ENCODE results near the gene INPP5A.
"Not testable (repeated sequence)": the region's sequence is repeated elsewhere in the genome, so short reads cannot be mapped to it uniquely, and the experiment has no call there.

Gene INPP5A

GRCh38 chr10:132537684-132538001 lies at the start of gene INPP5A:
Gene INPP5A, plus strand, starts transcription at chr10:132537787. Its CDS starts 310 bp downstream, at chr10:132538097.
- DNase-seq (ENCODE audit: low read depth in 3 of 3): no peak

GRCh38 chr10:132488231-132488821 lies 49.3 kb upstream of the INPP5A start:
- no peak for DNase-seq (ENCODE audit: low read depth in 3 of 3)

GRCh38 chr10:132489053-132489703 lies 48.4 kb upstream of the INPP5A start:
- DNase-seq (ENCODE audit: low read depth in 3 of 3): no peak

- no peak for DNase-seq (ENCODE audit: low read depth in 3 of 3)
These were observed 47.7 kb upstream of the INPP5A start for GRCh38 chr10:132489704-132490534.

GRCh38 chr10:132491534-132491933 lies 46.1 kb upstream of the INPP5A start:
- not testable (repeated sequence) for DNase-seq (ENCODE audit: low read depth in 3 of 3)

GRCh38 chr10:132492323-132493025 lies 45.1 kb upstream of the INPP5A start:
- no peak for DNase-seq (ENCODE audit: low read depth in 3 of 3)

- no peak for DNase-seq (ENCODE audit: low read depth in 3 of 3)
These were observed 44.3 kb upstream of the INPP5A start for GRCh38 chr10:132493246-132493755.

- DNase-seq (ENCODE audit: low read depth in 3 of 3): no peak
These were observed 43.8 kb upstream of the INPP5A start for GRCh38 chr10:132493756-132494290.

GRCh38 chr10:132494866-132495630 lies 42.5 kb upstream of the INPP5A start:
- no peak for DNase-seq (ENCODE audit: low read depth in 3 of 3)

GRCh38 chr10:132496360-132497062 lies 41.1 kb upstream of the INPP5A start:
- no peak for DNase-seq (ENCODE audit: low read depth in 3 of 3)

- no peak for DNase-seq (ENCODE audit: low read depth in 3 of 3)
These were observed 40.4 kb upstream of the INPP5A start for GRCh38 chr10:132497063-132497680.

GRCh38 chr10:132497861-132498561 lies 39.6 kb upstream of the INPP5A start:
- DNase-seq (ENCODE audit: low read depth in 3 of 3): no peak

GRCh38 chr10:132498562-132499366 lies 38.8 kb upstream of the INPP5A start:
- DNase-seq (ENCODE audit: low read depth in 3 of 3): no peak

- no peak for DNase-seq (ENCODE audit: low read depth in 3 of 3)
These were observed 38.3 kb upstream of the INPP5A start for GRCh38 chr10:132499367-132499685.

GRCh38 chr10:132500781-132501415 lies 36.7 kb upstream of the INPP5A start:
- DNase-seq (ENCODE audit: low read depth in 3 of 3): no peak

- DNase-seq (ENCODE audit: low read depth in 3 of 3): no peak
These were observed 34.9 kb upstream of the INPP5A start for GRCh38 chr10:132502544-132503300.
